Endothelial cell of umbilical vein (primary cell): ENCODE data around the gene MED27. TPM values are rescaled to one million over a fixed set of nuclear protein-coding genes. Genes with fewer than 3 reads are reported as not detected.

Source experiments
- BruUV-seq: library from RNA; stranded (reverse); fragments of 400-500 nt; replicated peaks from 2 replicates; lab custom pipeline; 2021; lab: Mats Ljungman, UMichigan
- CTCF ChIA-PET: fragments of 300-600, 350-600 bp; sonication (Branson Sonifier 250); formaldehyde crosslinking; loops from one replicate; lab custom pipeline; 2021; ENCODE audit warnings: antibody characterized with exemption, inconsistent platforms; lab: Charles Lee
- POLR2A ChIA-PET: fragments of 300-600, 350-600 bp; sonication (Branson Sonifier 250); formaldehyde crosslinking; loops from one replicate; lab custom pipeline; 2021; ENCODE audit warnings: antibody characterized with exemption, inconsistent platforms; lab: Charles Lee
- DNase-seq: peaks from one replicate; pipeline ENCODE4 v3.0.0-alpha.2; 2011; ENCODE audit warnings: low read depth, low spot score
- FAIRE-seq: peaks from 2 replicates; lab custom pipeline; 2011; peaks lifted over from hg19 to GRCh38; lab: Jason Lieb, UNC
- H2AFZ ChIP-seq: 2 replicates; pipeline ENCODE4 v1.6.0; 2012; ENCODE audit warnings: low read depth, low read length, control low read depth, inconsistent platforms
- H3K27ac ChIP-seq: 2 replicates; pipeline ENCODE4 v1.5.1; 2011; ENCODE audit warnings: low read depth, mild to moderate bottlenecking, control low read depth, low read length, moderate library complexity; ENCODE audit not compliant: insufficient read depth
- H3K27me3 ChIP-seq, 2 experiments: 2 replicates each; pipeline versions ENCODE4 v1.6.0 to v1.6.1; 2011; ENCODE audit warnings: low read length in 2 of 2, mixed read lengths in 1 of 2; ENCODE audit not compliant: control insufficient read depth in 2 of 2, insufficient read depth in 2 of 2
- H3K36me3 ChIP-seq, 2 experiments: 2 replicates in 1 of 2; 3 replicates in 1 of 2; pipeline ENCODE4 v1.5.1; 2011; ENCODE audit warnings: low read length in 2 of 2, mild to moderate bottlenecking in 1 of 2, moderate library complexity in 1 of 2; ENCODE audit not compliant: control insufficient read depth in 2 of 2, insufficient read depth in 2 of 2; ENCODE audit errors: extremely low read depth in 1 of 2
- H3K4me1 ChIP-seq: 3 replicates; pipeline ENCODE4 v1.5.1; 2011; ENCODE audit warnings: mild to moderate bottlenecking, low read length; ENCODE audit not compliant: control insufficient read depth, insufficient read depth; ENCODE audit errors: extremely low read depth
- H3K4me2 ChIP-seq: 2 replicates; pipeline ENCODE4 v1.6.1; 2011; ENCODE audit warnings: low read length, control low read depth, mixed read lengths; ENCODE audit not compliant: insufficient read depth
- H3K4me3 ChIP-seq, 3 experiments: fragments of 200-600 bp in 1 of 3; sonication (generic), shearing (Covaris generic) in 1 of 3; replicated peaks in 1 of 3; 2 replicates each; pipeline ENCODE4 v1.5.1; 2011 to 2016; ENCODE audit warnings: control low read depth in 3 of 3, low read length in 3 of 3, mild to moderate bottlenecking in 2 of 3, inconsistent platforms in 1 of 3, low read depth in 1 of 3, moderate library complexity in 1 of 3; ENCODE audit not compliant: insufficient read depth in 1 of 3
- H3K79me2 ChIP-seq: 2 replicates; pipeline ENCODE4 v1.6.0; 2012; ENCODE audit warnings: low read length, inconsistent platforms; ENCODE audit not compliant: control insufficient read depth, insufficient read depth
- H3K9ac ChIP-seq: replicated peaks from 2 replicates; pipeline ENCODE3; 2011; ENCODE audit warnings: low read length, control low read depth; ENCODE audit not compliant: insufficient read depth; ENCODE audit errors: extremely low read depth
- H3K9me1 ChIP-seq: replicated peaks from 3 replicates; pipeline ENCODE4 v1.6.0; 2011; ENCODE audit warnings: mild to moderate bottlenecking, low read length; ENCODE audit not compliant: control insufficient read depth, insufficient read depth; ENCODE audit errors: extremely low read depth
- H3K9me3 ChIP-seq: replicated peaks from 2 replicates; pipeline ENCODE4 v1.5.1; 2012; ENCODE audit warnings: low read length, inconsistent platforms; ENCODE audit not compliant: control insufficient read depth, insufficient read depth
- H4K20me1 ChIP-seq: replicated peaks from 2 replicates; pipeline ENCODE3; 2011; ENCODE audit warnings: mild to moderate bottlenecking, low read length; ENCODE audit not compliant: control insufficient read depth, insufficient read depth; ENCODE audit errors: extremely low read depth
- CTCF ChIP-seq, 2 donors: IDR thresholded peaks; 1 replicate in 1 of 2; 2 replicates in 1 of 2; pipeline ENCODE4 v1.5.1; 2011; ENCODE audit warnings: low read length in 2 of 2, mild to moderate bottlenecking in 2 of 2, moderate library complexity in 2 of 2, control low read depth in 1 of 2, inconsistent platforms in 1 of 2, low read depth in 1 of 2; ENCODE audit not compliant: insufficient read depth in 1 of 2; ENCODE audit errors: extremely low read depth in 1 of 2
- EZH2 ChIP-seq: IDR thresholded peaks from 2 replicates; pipeline ENCODE4 v1.6.1; 2012; ENCODE audit warnings: borderline replicate concordance, low read depth, mild to moderate bottlenecking, moderate library complexity, low read length, inconsistent platforms; ENCODE audit not compliant: severe bottlenecking
- GATA2 ChIP-seq: IDR thresholded peaks from 2 replicates; pipeline ENCODE4 v1.7.0; 2011; ENCODE audit warnings: low read depth, mild to moderate bottlenecking, moderate library complexity, mixed read lengths, low read length; ENCODE audit not compliant: insufficient read length, insufficient read depth
- dilution Hi-C: fragments of 300-500 bp; cut with MboI; formaldehyde crosslinking; loops from one replicate; pipeline ENCODE4 v1.15.0; 2019; ENCODE audit warnings: low sequenced_read_pairs; ENCODE audit not compliant: extremely low pct_ligation_motif_present
- intact Hi-C: fragments of 100-400 bp; cut with micrococcal nuclease; formaldehyde crosslinking; loops from one replicate; pipeline ENCODE4 v1.10.0; 2022
- polyA plus RNA-seq, 4 experiments: library from polyadenylated mRNA; depleted of rRNA in 3 of 4; stranded (reverse) in 3 of 4; unstranded in 1 of 4; fragments of >200 nt; gene quantifications; 2 replicates each; pipeline versions ENCODE4 v1.2.1 to v1.2.3, GENCODE V29; 2011 to 2012; ENCODE audit warnings: missing spikeins in 1 of 4
- total RNA-seq: library from RNA; stranded (reverse); gene quantifications from 2 replicates; pipeline ENCODE4 v1.2.3, GENCODE V29; 2021

MED27 gene
- total and polyA plus RNA-seq, 2 donors (not counting 3 experiments of a cell fraction or from before 2014, with no cell fraction given), result 27.9 to 47.8 TPM

DNA sequence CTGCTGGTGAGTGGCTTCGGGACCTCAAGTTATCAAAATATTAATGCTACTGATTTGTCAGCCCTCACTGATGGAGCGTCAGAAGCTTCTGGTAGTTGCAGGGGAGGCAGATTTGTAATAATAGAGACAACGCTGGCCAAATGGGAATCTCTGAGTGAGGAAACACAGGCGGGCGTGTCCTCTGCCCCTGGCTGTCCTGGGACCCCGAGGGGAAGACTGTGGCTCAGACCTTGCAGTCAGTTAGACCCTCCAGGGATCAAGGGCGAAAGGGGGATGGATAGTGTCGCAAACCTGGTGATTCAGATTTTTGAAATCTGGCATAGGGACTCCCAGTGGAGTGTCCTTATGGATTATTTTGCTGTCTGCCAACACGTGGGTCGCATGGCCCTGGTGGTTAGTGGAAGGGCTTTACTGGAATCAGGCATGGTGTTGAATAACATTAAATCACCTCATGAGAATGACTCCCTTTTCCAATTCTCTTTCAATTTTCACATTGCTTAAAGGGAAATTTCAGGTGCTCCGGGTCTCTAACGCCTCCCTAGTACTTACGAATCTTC lies 47.1 kb upstream of the MED27 start:
- H2AFZ ChIP-seq, result no peak overlapping the region
- H3K27me3 ChIP-seq, result peaks cover 23 to 27% of the 10 kb centered on the region in 2 experiments
- no peaks in the 10 kb centered on the region for H4K20me1 ChIP-seq
- intact Hi-C loops, result no loop called here
- no peaks in the 10 kb centered on the region for H3K36me3 ChIP-seq
- H3K4me1 ChIP-seq, result peaks cover 9% of the 10 kb centered on the region
- no peak for FAIRE-seq
- H3K79me2 ChIP-seq, result no peaks in the 10 kb centered on the region
- dilution Hi-C loops, result no loop called here
- no peak overlapping the region for H3K4me3 ChIP-seq
- no peak overlapping the region for H3K9ac ChIP-seq
- no peaks in the 10 kb centered on the region for H3K9me3 ChIP-seq
- no peak for DNase-seq
- TF ChIP-seq CTCF (IDR thresholded peaks at IDR 0.05; ENCODE audit: extremely low read depth in 1 of 2, insufficient read depth in 1 of 2, low read depth in 1 of 2, low read length in 2 of 2), result no peak
- CTCF ChIA-PET, result interaction anchor here (0.6 to 2.0 kb wide), 5 partner anchors 8 to 517 kb away, joined by 3 to 6 read pairs (median 4); no protein-coding TSS in a partner anchor
- H3K9me1 ChIP-seq, result no peaks in the 10 kb centered on the region
- H3K27ac ChIP-seq, result no peak overlapping the region
- H3K4me2 ChIP-seq, result no peak overlapping the region
- no TSS peak for BruUV-seq
- POLR2A ChIA-PET, result no interaction called here

DNA sequence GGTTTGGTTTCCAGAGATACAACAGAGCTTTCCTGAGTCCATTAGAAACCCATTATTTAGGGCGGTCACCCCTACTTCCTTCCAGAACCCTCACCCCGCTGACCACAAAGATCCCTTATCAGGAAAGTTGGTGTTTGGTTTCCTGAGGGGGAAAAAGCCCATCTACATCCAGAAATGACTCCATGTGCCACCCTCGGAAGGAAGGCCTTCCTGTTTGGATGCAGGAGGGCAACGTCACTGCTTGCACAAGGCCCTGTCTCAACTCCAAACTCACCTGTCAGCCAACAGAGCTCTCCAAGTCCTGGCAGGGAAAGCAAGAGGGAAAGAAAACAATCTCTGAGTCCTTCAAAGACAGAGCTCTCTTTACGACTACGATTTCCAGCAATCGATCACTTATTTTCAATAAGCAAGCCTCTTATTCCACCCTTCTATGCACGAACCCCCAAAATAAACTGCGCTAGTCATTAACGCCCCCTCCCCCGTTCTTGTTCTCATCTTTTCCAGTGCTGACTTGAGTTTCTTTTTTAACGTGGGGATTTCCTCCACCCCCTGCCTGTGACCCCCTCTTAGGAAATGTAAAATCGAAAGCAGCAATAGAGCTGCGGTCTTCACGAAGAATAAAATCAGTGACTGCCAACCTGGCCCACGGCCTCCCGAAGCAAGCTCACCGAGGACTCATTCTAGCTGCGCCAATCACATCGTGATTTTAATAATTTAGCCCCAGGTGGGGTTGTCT lies 46.4 kb upstream of the MED27 start:
- peak; percentile 28 for FAIRE-seq
- dilution Hi-C loops (no loop called here), intact Hi-C loops (no loop called here)
- H3K9ac ChIP-seq, result no peak overlapping the region
- no peak overlapping the region for H3K27ac ChIP-seq
- no peak for TF ChIP-seq EZH2
- peak; percentile 85 for TF ChIP-seq GATA2
- no peak for DNase-seq
- BruUV-seq, result no TSS peak
- H3K79me2 ChIP-seq, result no peaks in the 10 kb centered on the region
- no peaks in the 10 kb centered on the region for H3K9me3 ChIP-seq
- H3K4me1 ChIP-seq, result peaks cover 9% of the 10 kb centered on the region
- no peaks in the 10 kb centered on the region for H3K36me3 ChIP-seq
- no peak overlapping the region for H3K4me3 ChIP-seq
- POLR2A ChIA-PET, result no interaction called here
- no peaks in the 10 kb centered on the region for H4K20me1 ChIP-seq
- H3K9me1 ChIP-seq, result no peaks in the 10 kb centered on the region
- H3K4me2 ChIP-seq, result peak overlapping the region; percentile 37
- H2AFZ ChIP-seq, result no peak overlapping the region
- CTCF ChIA-PET, result interaction anchor here (0.6 to 2.0 kb wide), 5 partner anchors 9 to 516 kb away, joined by 3 to 6 read pairs (median 4); no protein-coding TSS in a partner anchor
- peaks cover 23 to 26% of the 10 kb centered on the region in 2 experiments for H3K27me3 ChIP-seq
